Measurements from ENCODE around the gene IKZF1.

DNA sequence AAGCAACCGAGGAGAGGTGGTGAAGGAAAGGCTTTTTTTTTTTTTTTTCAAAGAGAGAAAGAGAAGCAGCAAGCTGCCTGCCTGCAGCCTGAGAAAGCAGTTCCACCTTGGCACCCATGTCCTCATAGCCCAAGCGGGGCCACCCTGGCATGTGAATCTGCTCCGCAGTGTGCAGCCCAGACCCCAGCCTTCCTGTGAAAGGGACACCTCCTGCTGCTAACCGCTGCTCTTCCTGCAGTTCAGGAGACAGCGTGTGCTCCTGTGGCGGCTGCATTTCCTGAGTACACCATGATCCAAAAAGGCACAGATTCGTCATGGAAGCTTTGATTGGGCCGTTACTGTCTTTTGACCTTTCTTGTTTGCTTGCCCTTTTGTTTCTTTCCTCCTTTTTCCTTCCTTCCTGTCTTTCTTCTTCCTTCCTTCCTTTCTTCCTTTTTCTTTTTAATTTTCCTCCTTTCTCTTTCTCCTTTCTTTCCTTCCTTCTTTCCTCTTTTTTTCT is 38.1 kb downstream of the IKZF1 start:
- TF ChIP-seq, protein P1, sequence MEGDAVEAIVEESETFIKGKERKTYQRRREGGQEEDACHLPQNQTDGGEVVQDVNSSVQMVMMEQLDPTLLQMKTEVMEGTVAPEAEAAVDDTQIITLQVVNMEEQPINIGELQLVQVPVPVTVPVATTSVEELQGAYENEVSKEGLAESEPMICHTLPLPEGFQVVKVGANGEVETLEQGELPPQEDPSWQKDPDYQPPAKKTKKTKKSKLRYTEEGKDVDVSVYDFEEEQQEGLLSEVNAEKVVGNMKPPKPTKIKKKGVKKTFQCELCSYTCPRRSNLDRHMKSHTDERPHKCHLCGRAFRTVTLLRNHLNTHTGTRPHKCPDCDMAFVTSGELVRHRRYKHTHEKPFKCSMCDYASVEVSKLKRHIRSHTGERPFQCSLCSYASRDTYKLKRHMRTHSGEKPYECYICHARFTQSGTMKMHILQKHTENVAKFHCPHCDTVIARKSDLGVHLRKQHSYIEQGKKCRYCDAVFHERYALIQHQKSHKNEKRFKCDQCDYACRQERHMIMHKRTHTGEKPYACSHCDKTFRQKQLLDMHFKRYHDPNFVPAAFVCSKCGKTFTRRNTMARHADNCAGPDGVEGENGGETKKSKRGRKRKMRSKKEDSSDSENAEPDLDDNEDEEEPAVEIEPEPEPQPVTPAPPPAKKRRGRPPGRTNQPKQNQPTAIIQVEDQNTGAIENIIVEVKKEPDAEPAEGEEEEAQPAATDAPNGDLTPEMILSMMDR (IDR thresholded peaks at IDR 0.05; ENCODE audit: low read depth, low read length, poor library complexity, severe bottlenecking): no peak
- no peak for TF ChIP-seq EZH2phosphoT487 (IDR thresholded peaks at IDR 0.05; ENCODE audit: borderline replicate concordance, low read length)
